Mesendoderm (in vitro differentiated cells): ENCODE results near the gene HOTAIR.

Source experiments
- DNase-seq: peaks from one replicate; pipeline ENCODE4 v3.0.0; 2013
- H2AK5ac ChIP-seq: 2 replicates; pipeline ENCODE4 v1.6.1; 2013; ENCODE audit warnings: low read length, inconsistent platforms
- H2BK120ac ChIP-seq: 2 replicates; pipeline ENCODE4 v1.6.1; 2013; ENCODE audit warnings: low read depth, mild to moderate bottlenecking, low read length, moderate library complexity, mixed read lengths
- H2BK15ac ChIP-seq: replicated peaks from 2 replicates; pipeline ENCODE4 v1.6.1; 2013; ENCODE audit warnings: low read depth, mild to moderate bottlenecking, moderate library complexity
- H2BK5ac ChIP-seq: 2 replicates; pipeline ENCODE4 v1.6.1; 2013; ENCODE audit warnings: low read length, inconsistent platforms
- H3K18ac ChIP-seq: 2 replicates; pipeline ENCODE4 v1.6.1; 2013; ENCODE audit warnings: mild to moderate bottlenecking, low read length, mixed read lengths
- H3K23ac ChIP-seq: one replicate; pipeline ENCODE4 v1.6.1; 2013; ENCODE audit warnings: low read length
- H3K27ac ChIP-seq: 2 replicates; pipeline ENCODE4 v1.5.1; 2013; ENCODE audit warnings: low read depth, mild to moderate bottlenecking, inconsistent platforms, low read length, moderate library complexity
- H3K27me3 ChIP-seq: 2 replicates; pipeline ENCODE4 v1.6.1; 2013; ENCODE audit warnings: low read length, control low read depth, mild to moderate bottlenecking, inconsistent platforms; ENCODE audit not compliant: insufficient read depth, poor library complexity
- H3K36me3 ChIP-seq: 2 replicates; pipeline ENCODE4 v1.6.1; 2013; ENCODE audit warnings: low read length, inconsistent platforms; ENCODE audit not compliant: control insufficient read depth, insufficient read depth
- H3K4ac ChIP-seq: one replicate; pipeline ENCODE4 v1.6.1; 2013; ENCODE audit warnings: low read depth, mild to moderate bottlenecking, low read length, moderate library complexity
- H3K4me1 ChIP-seq: 2 replicates; pipeline ENCODE4 v1.6.1; 2013; ENCODE audit warnings: low read depth, low read length, inconsistent platforms; ENCODE audit not compliant: control insufficient read depth
- H3K4me2 ChIP-seq: 2 replicates; pipeline ENCODE4 v1.6.1; 2013; ENCODE audit warnings: low read length
- H3K4me3 ChIP-seq: 2 replicates; pipeline ENCODE4 v1.5.1; 2013; ENCODE audit warnings: mild to moderate bottlenecking, low read length
- H3K56ac ChIP-seq: one replicate; pipeline ENCODE4 v1.6.1; 2013; ENCODE audit warnings: low read length
- H3K79me1 ChIP-seq: 2 replicates; pipeline ENCODE4 v1.6.1; 2013; ENCODE audit warnings: low read length, inconsistent platforms
- H3K79me2 ChIP-seq: 2 replicates; pipeline ENCODE4 v1.6.1; 2013; ENCODE audit warnings: mild to moderate bottlenecking, low read length; ENCODE audit not compliant: control insufficient read depth, insufficient read depth
- H3K9ac ChIP-seq: 2 replicates; pipeline ENCODE4 v1.6.1; 2013; ENCODE audit warnings: low read length, inconsistent platforms
- H4K5ac ChIP-seq: one replicate; pipeline ENCODE4 v1.6.1; 2013; ENCODE audit warnings: low read length
- H4K8ac ChIP-seq: one replicate; pipeline ENCODE4 v1.6.1; 2013; ENCODE audit warnings: low read depth, mild to moderate bottlenecking, control low read depth, low read length, moderate library complexity
- WGBS: extraction: QIAGEN DNeasy Blood & Tissue Kit; methylation state at CpG from one replicate; pipeline ENCODE4 v1.1.7; 2013; ENCODE audit warnings: low lambda C conversion rate, missing lambda C conversion rate; ENCODE audit not compliant: insufficient coverage; ENCODE audit errors: extremely low coverage; 5-methylcytosine and 5-hydroxymethylcytosine counted together

The HOTAIR gene

GRCh38 chr12:54004063-54004840, 29.5 kb upstream of the HOTAIR start:
- WGBS: no CpG with 5 or more reads among the region's 20 CpGs
- Histone ChIP-seq H3K27me3 (peaks cover 94% of the 10 kb centered on the region), H2BK15ac (no peak overlapping the region), H3K79me2 (no peaks in the 10 kb centered on the region), H4K8ac (no peak overlapping the region), H3K9ac (no peak overlapping the region), H3K4me1 (no peaks in the 10 kb centered on the region), H3K27ac (no peak overlapping the region), H3K79me1 (no peaks in the 10 kb centered on the region), H3K36me3 (no peaks in the 10 kb centered on the region), H3K56ac (no peak overlapping the region), H3K4ac (no peak overlapping the region), H2BK5ac (no peak overlapping the region), H3K4me3 (no peak overlapping the region), H2AK5ac (no peak overlapping the region), H3K4me2 (no peak overlapping the region), H2BK120ac (no peak overlapping the region), H4K5ac (no peak overlapping the region), H3K23ac (no peak overlapping the region), H3K18ac (no peak overlapping the region)
- no peak for DNase-seq

GRCh38 chr12:54003625-54004024, 28.9 kb upstream of the HOTAIR start:
- no peak overlapping the region for H2AK5ac ChIP-seq
- H3K18ac ChIP-seq: no peak overlapping the region
- WGBS: no CpG with 5 or more reads among the region's 3 CpGs
- DNase-seq: no peak
- no peak overlapping the region for H2BK120ac ChIP-seq
- no peaks in the 10 kb centered on the region for H3K4me1 ChIP-seq
- H3K4me3 ChIP-seq: no peak overlapping the region
- H3K56ac ChIP-seq: no peak overlapping the region
- no peak overlapping the region for H3K4ac ChIP-seq
- no peak overlapping the region for H4K8ac ChIP-seq
- H3K79me1 ChIP-seq: no peaks in the 10 kb centered on the region
- no peaks in the 10 kb centered on the region for H3K36me3 ChIP-seq
- no peak overlapping the region for H3K9ac ChIP-seq
- peaks cover 94% of the 10 kb centered on the region for H3K27me3 ChIP-seq
- H2BK5ac ChIP-seq: no peak overlapping the region
- no peak overlapping the region for H3K4me2 ChIP-seq
- H3K23ac ChIP-seq: no peak overlapping the region
- H2BK15ac ChIP-seq: no peak overlapping the region
- H4K5ac ChIP-seq: no peak overlapping the region
- no peaks in the 10 kb centered on the region for H3K79me2 ChIP-seq
- no peak overlapping the region for H3K27ac ChIP-seq

DNA sequence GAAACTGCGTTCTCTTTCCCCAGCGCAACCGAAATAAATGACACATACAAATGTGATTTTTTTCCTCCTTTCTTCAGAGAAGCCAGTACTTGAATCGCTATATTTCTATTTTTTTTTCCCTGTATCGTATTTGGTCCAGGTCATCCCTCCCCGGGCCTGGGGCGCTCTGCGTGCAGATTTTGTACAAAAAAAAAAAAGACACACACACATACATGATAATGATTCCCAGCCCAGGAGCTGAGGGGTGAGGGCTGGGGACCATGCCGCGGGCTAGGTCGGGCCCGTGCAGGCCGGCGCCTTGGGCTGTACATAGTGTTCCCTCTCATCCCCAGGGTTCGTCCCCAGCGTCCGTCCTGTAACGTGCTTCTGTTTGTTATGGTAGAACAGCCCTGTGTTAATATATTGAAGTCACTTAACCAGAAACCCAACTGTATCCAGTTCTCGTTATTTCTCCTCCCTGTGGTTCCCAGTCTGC, 28.2 kb upstream of the HOTAIR start:
- WGBS: no CpG with 5 or more reads among the region's 19 CpGs
- no peak overlapping the region for H3K27ac ChIP-seq
- no peak overlapping the region for H4K5ac ChIP-seq
- no peak overlapping the region for H3K4me2 ChIP-seq
- no peak overlapping the region for H3K23ac ChIP-seq
- no peak overlapping the region for H3K4ac ChIP-seq
- no peak overlapping the region for H3K9ac ChIP-seq
- no peaks in the 10 kb centered on the region for H3K4me1 ChIP-seq
- no peak overlapping the region for H4K8ac ChIP-seq
- no peak overlapping the region for H2BK5ac ChIP-seq
- no peaks in the 10 kb centered on the region for H3K36me3 ChIP-seq
- H3K27me3 ChIP-seq: peaks cover 96% of the 10 kb centered on the region
- H3K79me2 ChIP-seq: no peaks in the 10 kb centered on the region
- no peak overlapping the region for H2BK120ac ChIP-seq
- no peak overlapping the region for H2BK15ac ChIP-seq
- no peak overlapping the region for H2AK5ac ChIP-seq
- no peak for DNase-seq
- H3K79me1 ChIP-seq: no peaks in the 10 kb centered on the region
- no peak overlapping the region for H3K4me3 ChIP-seq
- no peak overlapping the region for H3K18ac ChIP-seq
- no peak overlapping the region for H3K56ac ChIP-seq

DNA sequence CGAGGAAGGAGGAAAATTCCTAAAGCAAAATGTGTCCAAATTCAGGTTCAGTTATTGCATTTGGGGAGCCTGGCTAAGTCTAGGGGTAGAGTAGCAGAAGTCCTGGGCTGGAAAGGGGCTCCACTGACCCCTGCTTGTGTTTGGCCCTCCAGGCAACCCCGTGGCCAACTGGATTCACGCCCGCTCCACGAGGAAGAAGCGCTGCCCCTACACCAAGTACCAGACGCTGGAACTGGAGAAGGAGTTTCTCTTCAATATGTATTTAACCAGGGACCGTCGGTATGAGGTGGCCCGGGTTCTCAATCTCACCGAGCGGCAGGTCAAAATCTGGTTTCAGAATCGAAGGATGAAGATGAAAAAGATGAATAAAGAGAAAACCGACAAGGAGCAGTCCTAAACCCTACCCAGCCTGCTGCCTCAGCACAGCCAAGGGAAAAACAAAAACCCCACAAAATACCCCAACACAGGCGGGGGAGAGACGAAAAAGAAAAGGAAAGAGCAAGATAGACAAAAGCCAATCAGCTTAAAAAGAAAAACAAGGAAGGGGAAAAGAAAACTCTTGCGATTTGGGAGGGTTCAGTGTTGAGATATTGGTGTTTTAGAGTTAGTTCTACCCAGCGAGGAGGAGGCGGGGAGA, 27.6 kb upstream of the HOTAIR start:
- H3K18ac ChIP-seq: no peak overlapping the region
- no peak overlapping the region for H3K4me2 ChIP-seq
- no peak overlapping the region for H3K56ac ChIP-seq
- no peak overlapping the region for H4K5ac ChIP-seq
- no peak overlapping the region for H3K4me3 ChIP-seq
- no peak overlapping the region for H3K23ac ChIP-seq
- H3K4me1 ChIP-seq: no peaks in the 10 kb centered on the region
- no CpG with 5 or more reads among the region's 19 CpGs for WGBS
- H3K4ac ChIP-seq: no peak overlapping the region
- H2BK120ac ChIP-seq: no peak overlapping the region
- DNase-seq: no peak
- H2AK5ac ChIP-seq: no peak overlapping the region
- H3K27ac ChIP-seq: no peak overlapping the region
- no peaks in the 10 kb centered on the region for H3K36me3 ChIP-seq
- no peaks in the 10 kb centered on the region for H3K79me1 ChIP-seq
- peaks cover 96% of the 10 kb centered on the region for H3K27me3 ChIP-seq
- H2BK5ac ChIP-seq: no peak overlapping the region
- no peak overlapping the region for H3K9ac ChIP-seq
- H3K79me2 ChIP-seq: no peaks in the 10 kb centered on the region
- H4K8ac ChIP-seq: no peak overlapping the region
- no peak overlapping the region for H2BK15ac ChIP-seq

GRCh38 chr12:54001283-54002187, 26.8 kb upstream of the HOTAIR start:
- H3K36me3 ChIP-seq: no peaks in the 10 kb centered on the region
- H3K56ac ChIP-seq: no peak overlapping the region
- H3K18ac ChIP-seq: no peak overlapping the region
- H3K4me1 ChIP-seq: no peaks in the 10 kb centered on the region
- H3K79me2 ChIP-seq: no peaks in the 10 kb centered on the region
- H3K23ac ChIP-seq: no peak overlapping the region
- no peak overlapping the region for H3K27ac ChIP-seq
- peaks cover 96% of the 10 kb centered on the region for H3K27me3 ChIP-seq
- no peak overlapping the region for H2BK15ac ChIP-seq
- no peak overlapping the region for H3K9ac ChIP-seq
- H3K79me1 ChIP-seq: no peaks in the 10 kb centered on the region
- no CpG with 5 or more reads among the region's 8 CpGs for WGBS
- H2BK5ac ChIP-seq: no peak overlapping the region
- no peak overlapping the region for H4K8ac ChIP-seq
- no peak overlapping the region for H3K4me2 ChIP-seq
- DNase-seq: no peak
- H2AK5ac ChIP-seq: no peak overlapping the region
- H4K5ac ChIP-seq: no peak overlapping the region
- H3K4me3 ChIP-seq: no peak overlapping the region
- no peak overlapping the region for H2BK120ac ChIP-seq
- no peak overlapping the region for H3K4ac ChIP-seq
